GM11168 (cell line): ENCODE data around the gene PIWIL4.
"Not testable (repeated sequence)": the region's sequence is repeated elsewhere in the genome, so short reads cannot be mapped to it uniquely, and the experiment has no call there.

Experiments
- in situ Hi-C: fragments of 300-500 bp; cut with MboI; formaldehyde crosslinking; loops from one replicate; pipeline ENCODE4 v1.12.0; 2022; ENCODE audit warnings: low sequenced_read_pairs; ENCODE audit not compliant: unreplicated experiment

Gene PIWIL4

GRCh38 chr11:94545264-94546161, 21.7 kb upstream of the PIWIL4 start:
- in situ Hi-C loops: no loop called here

DNA sequence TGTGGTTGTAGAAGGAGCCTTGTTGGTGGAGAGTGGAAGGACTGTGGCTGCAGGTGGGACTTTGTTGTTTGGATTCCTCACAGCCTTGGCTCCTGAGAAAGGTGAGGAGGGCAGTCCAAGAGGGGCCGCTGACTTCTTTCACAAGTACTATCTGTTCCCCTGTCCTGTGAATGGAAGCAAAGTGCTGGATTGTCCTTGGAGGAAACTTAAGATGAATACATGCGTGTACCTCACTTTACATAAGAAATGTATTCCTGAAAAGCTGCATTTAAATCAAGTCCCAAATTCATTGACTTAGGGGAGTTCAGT, 21.1 kb upstream of the PIWIL4 start:
- in situ Hi-C loops: no loop called here

- in situ Hi-C loops: no loop called here
Observed at GRCh38 chr11:94546886-94547285, 20.3 kb upstream of the PIWIL4 start.

DNA sequence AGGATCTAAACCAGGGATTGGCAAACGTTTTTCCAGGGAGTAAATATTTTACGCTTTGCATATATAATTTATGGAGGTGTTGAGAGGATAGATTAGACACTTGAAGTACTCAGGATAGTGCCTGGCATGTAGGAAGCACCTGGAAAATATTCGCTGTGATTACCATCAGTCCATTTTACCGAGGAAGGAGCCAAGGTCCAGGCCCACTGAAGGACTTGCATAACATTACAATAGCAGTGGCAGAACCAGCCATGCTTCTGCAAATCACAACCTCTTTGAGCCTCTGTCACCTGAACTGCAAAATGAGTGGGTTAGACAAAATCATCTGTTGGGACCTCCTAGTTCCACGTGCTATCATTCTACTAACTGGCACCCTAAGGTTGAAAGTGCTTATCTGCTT, 18.0 kb upstream of the PIWIL4 start:
- in situ Hi-C loops: no loop called here

DNA sequence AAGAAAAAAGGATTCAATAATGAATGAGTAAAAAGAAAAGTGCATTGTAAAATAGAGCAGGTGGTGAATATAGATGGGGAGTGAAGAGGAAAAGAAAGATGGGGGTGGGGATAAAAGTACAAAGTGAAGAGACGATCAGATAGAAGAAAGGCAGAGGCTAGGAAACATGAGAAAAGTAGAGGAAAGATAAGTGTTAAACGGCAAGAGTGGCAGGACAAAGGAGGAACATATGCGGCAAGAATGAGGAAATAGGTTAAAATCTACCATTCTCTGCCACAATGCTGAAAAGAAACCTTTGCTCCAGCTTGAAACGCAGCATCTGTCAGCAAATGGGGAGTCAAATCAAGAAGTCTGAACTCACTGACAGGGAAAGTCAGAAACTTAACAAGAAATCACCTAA, 16.7 kb upstream of the PIWIL4 start:
- in situ Hi-C loops: no loop called here

GRCh38 chr11:94553938-94554337, 13.2 kb upstream of the PIWIL4 start:
- in situ Hi-C loops: no loop called here

DNA sequence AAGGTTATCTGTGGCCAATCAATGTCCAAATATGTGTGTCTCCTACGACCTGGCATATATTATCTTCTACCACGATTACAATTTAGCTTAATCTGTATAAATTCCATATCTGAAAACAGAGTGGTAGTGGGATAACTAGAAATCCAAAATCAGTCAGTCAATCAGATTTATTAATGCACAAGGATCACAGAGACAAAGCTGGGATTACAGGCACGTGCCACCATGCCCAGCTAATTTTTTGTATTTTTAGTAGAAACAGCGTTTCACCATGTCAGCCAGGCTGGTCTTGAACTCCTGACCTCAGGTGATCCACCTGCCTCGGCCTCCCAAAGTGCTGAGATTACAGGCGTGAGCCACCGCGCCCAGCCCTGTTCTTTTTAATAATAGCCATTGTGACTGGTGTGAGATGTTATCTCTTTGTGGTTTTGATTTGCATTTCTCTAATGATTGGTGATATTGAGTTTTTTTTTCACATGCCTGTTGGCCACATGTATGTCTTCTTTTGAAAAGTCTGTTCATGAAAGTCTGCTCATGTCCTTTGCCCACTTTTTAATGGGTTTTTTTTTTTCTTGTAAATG, 11.3 kb upstream of the PIWIL4 start:
- in situ Hi-C loops: not testable (repeated sequence)

- in situ Hi-C loops: no loop called here
Observed at GRCh38 chr11:94557421-94557820, 9.7 kb upstream of the PIWIL4 start.

DNA sequence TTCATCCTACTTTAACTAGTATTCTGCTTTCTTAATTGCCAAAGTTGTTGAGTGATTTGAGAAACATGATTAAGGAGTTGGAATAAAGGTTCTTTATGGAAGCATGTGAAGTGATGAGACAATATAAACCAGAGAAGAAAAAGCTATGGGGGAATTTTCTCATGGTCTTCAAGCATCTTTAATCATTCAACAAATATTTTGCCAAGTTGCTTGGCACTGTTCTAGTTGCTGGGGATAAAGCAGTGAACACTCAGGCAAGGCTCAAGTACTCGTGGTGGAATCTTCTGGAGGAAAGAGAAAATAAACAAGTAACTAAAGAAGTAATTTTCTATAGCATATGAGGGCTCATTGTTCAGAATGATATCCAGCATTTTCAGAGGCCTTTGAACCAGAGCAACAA, 9.2 kb upstream of the PIWIL4 start:
- in situ Hi-C loops: no loop called here

DNA sequence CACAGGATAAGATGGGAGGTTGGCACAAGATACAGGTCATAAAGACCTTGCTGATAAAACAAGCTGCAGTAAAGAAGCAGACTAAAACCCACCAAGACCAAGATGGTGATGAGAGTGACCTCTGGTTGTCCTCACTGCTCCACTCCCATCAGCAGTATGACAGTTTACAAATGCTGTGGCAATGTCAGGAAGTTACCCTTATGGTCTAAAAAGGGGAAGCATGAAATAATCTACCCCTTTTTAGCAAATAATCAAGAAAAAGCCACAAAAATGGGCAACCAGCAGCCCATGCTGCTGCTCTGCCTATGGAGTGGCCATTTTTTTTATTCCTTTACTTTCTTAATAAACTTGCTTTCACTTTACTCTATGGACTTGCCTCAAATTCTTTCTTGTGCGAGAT, 8.7 kb upstream of the PIWIL4 start:
- in situ Hi-C loops: no loop called here

DNA sequence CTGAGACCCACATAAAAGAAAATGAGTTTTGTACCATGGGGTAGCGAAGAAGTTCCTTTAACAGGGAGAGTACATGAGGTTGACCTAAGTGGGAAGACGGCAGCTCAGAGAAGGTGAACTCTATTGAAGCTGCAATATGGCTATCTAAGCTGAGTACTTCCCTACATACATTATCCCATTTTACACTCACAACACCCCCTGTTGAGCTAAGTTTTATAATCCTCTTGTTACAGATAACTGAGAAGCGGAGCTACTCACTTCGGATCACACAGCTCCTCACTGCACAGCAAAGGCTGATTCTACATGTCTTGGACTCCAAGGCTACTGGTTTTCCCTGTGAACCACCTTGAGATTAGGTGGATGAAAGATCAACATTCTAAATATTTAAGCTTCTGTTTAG, 8.2 kb upstream of the PIWIL4 start:
- in situ Hi-C loops: no loop called here

DNA sequence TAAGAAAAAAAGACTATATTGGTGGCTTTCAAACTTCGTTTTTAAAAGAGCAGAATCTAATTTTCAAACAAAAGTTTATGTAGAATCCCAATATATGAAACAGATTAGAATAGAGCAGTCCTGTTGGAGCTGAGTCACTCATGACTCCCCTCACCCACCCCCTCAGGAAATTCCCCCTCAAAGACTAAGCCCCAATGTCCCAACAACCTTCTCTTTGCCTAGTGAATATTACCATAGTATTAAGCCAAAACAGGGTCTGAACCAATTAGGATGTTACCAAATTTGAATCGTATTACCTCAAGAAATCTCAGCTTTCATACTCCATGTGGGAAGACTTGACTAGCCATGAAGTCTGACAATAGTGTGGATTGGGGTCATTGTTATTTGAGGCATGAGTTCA, 7.8 kb upstream of the PIWIL4 start:
- in situ Hi-C loops: no loop called here

- in situ Hi-C loops: no loop called here
Observed at GRCh38 chr11:94560834-94561233, 6.3 kb upstream of the PIWIL4 start.

- in situ Hi-C loops: no loop called here
Observed at GRCh38 chr11:94563176-94563847, 3.9 kb upstream of the PIWIL4 start.

- in situ Hi-C loops: no loop called here
Observed at GRCh38 chr11:94563848-94564467, 3.2 kb upstream of the PIWIL4 start.

GRCh38 chr11:94568200-94568599, 1.0 kb downstream of the PIWIL4 start:
- in situ Hi-C loops: no loop called here

DNA sequence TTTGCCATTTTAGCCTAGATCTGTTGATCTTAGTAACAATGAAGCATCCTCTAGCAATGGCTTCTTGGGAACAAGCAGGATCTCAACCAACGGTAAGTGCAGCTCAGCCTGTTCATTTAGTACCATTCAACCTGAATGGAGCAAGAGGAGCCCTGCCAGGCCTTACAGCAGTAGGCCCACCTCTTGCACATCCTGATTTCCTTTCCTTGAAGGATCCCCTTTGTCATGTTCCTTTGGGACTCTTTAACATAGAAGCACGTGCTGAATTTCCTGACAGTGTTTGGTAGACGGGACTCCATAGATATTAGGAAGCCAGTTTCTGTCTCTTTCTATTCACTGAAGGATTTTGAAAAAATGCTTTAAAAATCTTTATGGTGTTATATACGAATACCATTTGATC, 1.5 kb downstream of the PIWIL4 start:
- in situ Hi-C loops: no loop called here

- in situ Hi-C loops: not testable (repeated sequence)
Observed at GRCh38 chr11:94572975-94573374, 5.8 kb downstream of the PIWIL4 start.

GRCh38 chr11:94574193-94574961, 7.2 kb downstream of the PIWIL4 start:
- in situ Hi-C loops: no loop called here

- in situ Hi-C loops: no loop called here
Observed at GRCh38 chr11:94576306-94576705, 9.1 kb downstream of the PIWIL4 start.
